Hepatocyte (in vitro differentiated cells): ENCODE measurements around the gene CDK15. TPM values are rescaled to one million over a fixed set of nuclear protein-coding genes. Genes with fewer than 3 reads are reported as not detected.

Experiments used
- DNase-seq: peaks from one replicate; pipeline ENCODE4 v3.0.0-alpha.2; 2016; ENCODE audit warnings: low spot score
- H2AFZ ChIP-seq: fragments of 200-600 bp; sonication (generic); 2 replicates; pipeline ENCODE4 v1.6.0; 2016; ENCODE audit warnings: antibody characterized with exemption, mild to moderate bottlenecking
- H3K27ac ChIP-seq: fragments of 200-600 bp; sonication (generic); 2 replicates; pipeline ENCODE4 v1.5.1; 2016; ENCODE audit warnings: mild to moderate bottlenecking
- H3K27me3 ChIP-seq: fragments of 200-600 bp; sonication (generic); 2 replicates; pipeline ENCODE4 v1.6.1; 2016
- H3K36me3 ChIP-seq: fragments of 200-600 bp; sonication (generic); replicated peaks from 2 replicates; pipeline ENCODE4 v1.5.1; 2016; ENCODE audit warnings: low read depth; ENCODE audit not compliant: insufficient read depth
- H3K4me1 ChIP-seq: fragments of 200-600 bp; sonication (generic); 2 replicates; pipeline ENCODE4 v1.5.1; 2016; ENCODE audit warnings: mild to moderate bottlenecking, moderate library complexity; ENCODE audit not compliant: insufficient read depth
- H3K4me2 ChIP-seq: fragments of 200-600 bp; sonication (generic); 2 replicates; pipeline ENCODE4 v1.6.0; 2016
- H3K4me3 ChIP-seq: fragments of 200-600 bp; sonication (generic); 2 replicates; pipeline ENCODE4 v1.5.1; 2016; ENCODE audit warnings: mild to moderate bottlenecking
- H3K79me2 ChIP-seq: fragments of 200-600 bp; sonication (generic); 2 replicates; pipeline ENCODE4 v1.6.0; 2017; ENCODE audit warnings: mild to moderate bottlenecking
- H3K9me2 ChIP-seq: fragments of 200-600 bp; sonication (generic); replicated peaks from 2 replicates; pipeline ENCODE4 v1.6.0; 2017; ENCODE audit warnings: mild to moderate bottlenecking; ENCODE audit not compliant: insufficient read depth
- H3K9me3 ChIP-seq: fragments of 200-600 bp; sonication (generic); 2 replicates; pipeline ENCODE4 v1.5.1; 2016; ENCODE audit warnings: low read depth, mild to moderate bottlenecking
- H4K20me1 ChIP-seq: fragments of 200-600 bp; sonication (generic); 2 replicates; pipeline ENCODE4 v1.6.0; 2016; ENCODE audit warnings: mild to moderate bottlenecking; ENCODE audit not compliant: insufficient read depth, poor library complexity, severe bottlenecking
- EZH2 ChIP-seq: fragments of 200-600 bp; sonication (generic); IDR thresholded peaks from 2 replicates; pipeline ENCODE4 v1.6.1; 2016; ENCODE audit warnings: antibody characterized with exemption, mild to moderate bottlenecking, borderline replicate concordance
- EZH2phosphoT487 ChIP-seq: fragments of 200-600 bp; sonication (generic); IDR thresholded peaks from one replicate; pipeline ENCODE4 v1.6.1; 2018; ENCODE audit warnings: antibody characterized with exemption, mild to moderate bottlenecking, low read depth, moderate library complexity; ENCODE audit not compliant: unreplicated experiment, severe bottlenecking
- WGBS: methylation state at CpG from one replicate; pipeline ENCODE4 v1.1.6; 2016; ENCODE audit warnings: low lambda C conversion rate; ENCODE audit errors: missing lambda C conversion rate; 5-methylcytosine and 5-hydroxymethylcytosine counted together
- polyA plus RNA-seq: library from polyadenylated mRNA; unstranded; fragments of >200 nt; fragmentation: Nextera tagmentation; extraction: Ambion mirVana; gene quantifications from 2 replicates; pipeline ENCODE4 v1.2.1, GENCODE V29; 2016
- total RNA-seq: library from RNA; depleted of rRNA; stranded (reverse); fragments of >200 nt; gene quantifications from 2 replicates; pipeline ENCODE4 v1.2.3, GENCODE V29; 2014
- TF ChIP-seq, protein P1 (sequence below): fragments of 200-600 bp; sonication (generic); IDR thresholded peaks from 2 replicates; pipeline ENCODE4 v1.5.1; 2016; ENCODE audit warnings: antibody characterized with exemption, mild to moderate bottlenecking; ENCODE audit not compliant: poor library complexity

Gene CDK15
- total and polyA plus RNA-seq, 2 experiments from 2014 or later: 0.17 to 4.0 TPM

DNA sequence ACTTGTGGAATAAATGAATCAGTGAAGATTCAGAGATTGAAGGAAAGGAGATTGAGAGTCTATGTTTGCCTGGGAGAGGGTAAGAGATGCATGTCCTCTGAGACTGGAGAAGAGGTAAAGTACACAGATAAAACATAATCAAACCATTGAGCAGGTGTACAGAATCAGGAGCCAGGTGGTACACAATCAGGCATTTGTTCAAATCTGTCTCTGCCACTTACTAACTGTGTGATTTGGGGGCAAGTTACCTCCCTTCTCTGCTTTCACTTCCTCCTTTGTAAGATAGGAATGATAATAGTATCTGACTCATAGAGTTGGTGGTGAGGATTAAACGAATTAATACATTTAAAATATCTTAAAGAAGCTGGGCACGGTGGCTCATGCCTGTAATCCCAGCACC is 94.0 kb downstream of the CDK15 start:
- 78% methylated on average over 2 of the region's 2 CpGs for WGBS
- Histone ChIP-seq H3K9me2 (no peaks in the 10 kb centered on the region), H3K27ac (no peak overlapping the region), H3K79me2 (no peaks in the 10 kb centered on the region), H3K4me1 (no peaks in the 10 kb centered on the region), H4K20me1 (no peaks in the 10 kb centered on the region), H3K4me3 (no peak overlapping the region), H2AFZ (no peak overlapping the region), H3K27me3 (no peaks in the 10 kb centered on the region), H3K36me3 (no peaks in the 10 kb centered on the region), H3K4me2 (no peak overlapping the region), H3K9me3 (no peaks in the 10 kb centered on the region)
- TF ChIP-seq EZH2 (no peak), EZH2phosphoT487 (no peak)
- TF ChIP-seq, protein P1, sequence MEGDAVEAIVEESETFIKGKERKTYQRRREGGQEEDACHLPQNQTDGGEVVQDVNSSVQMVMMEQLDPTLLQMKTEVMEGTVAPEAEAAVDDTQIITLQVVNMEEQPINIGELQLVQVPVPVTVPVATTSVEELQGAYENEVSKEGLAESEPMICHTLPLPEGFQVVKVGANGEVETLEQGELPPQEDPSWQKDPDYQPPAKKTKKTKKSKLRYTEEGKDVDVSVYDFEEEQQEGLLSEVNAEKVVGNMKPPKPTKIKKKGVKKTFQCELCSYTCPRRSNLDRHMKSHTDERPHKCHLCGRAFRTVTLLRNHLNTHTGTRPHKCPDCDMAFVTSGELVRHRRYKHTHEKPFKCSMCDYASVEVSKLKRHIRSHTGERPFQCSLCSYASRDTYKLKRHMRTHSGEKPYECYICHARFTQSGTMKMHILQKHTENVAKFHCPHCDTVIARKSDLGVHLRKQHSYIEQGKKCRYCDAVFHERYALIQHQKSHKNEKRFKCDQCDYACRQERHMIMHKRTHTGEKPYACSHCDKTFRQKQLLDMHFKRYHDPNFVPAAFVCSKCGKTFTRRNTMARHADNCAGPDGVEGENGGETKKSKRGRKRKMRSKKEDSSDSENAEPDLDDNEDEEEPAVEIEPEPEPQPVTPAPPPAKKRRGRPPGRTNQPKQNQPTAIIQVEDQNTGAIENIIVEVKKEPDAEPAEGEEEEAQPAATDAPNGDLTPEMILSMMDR: no peak
- DNase-seq: no peak

DNA sequence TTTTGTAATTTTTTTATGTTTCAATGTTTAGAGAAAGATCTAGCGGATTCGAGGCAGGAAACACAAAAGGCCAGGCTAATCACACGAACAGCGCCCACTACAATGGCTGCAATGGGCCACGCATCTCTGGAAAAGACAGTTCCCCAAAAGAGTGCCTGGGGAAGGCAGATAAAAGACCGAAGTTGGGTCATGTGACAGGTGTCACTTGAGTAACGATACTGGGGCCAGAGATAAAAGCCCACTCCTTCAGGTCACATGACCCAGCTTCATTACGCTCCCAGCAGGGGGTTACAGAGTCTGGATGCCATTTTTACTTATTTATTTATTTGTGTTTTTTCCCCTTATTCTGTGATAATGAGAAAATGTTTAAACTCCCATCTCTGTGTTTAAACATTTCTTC is 95.4 kb downstream of the CDK15 start:
- H3K9me2 ChIP-seq: no peaks in the 10 kb centered on the region
- no peak overlapping the region for H3K27ac ChIP-seq
- H3K4me2 ChIP-seq: no peak overlapping the region
- no peaks in the 10 kb centered on the region for H3K79me2 ChIP-seq
- no peaks in the 10 kb centered on the region for H4K20me1 ChIP-seq
- no peaks in the 10 kb centered on the region for H3K36me3 ChIP-seq
- WGBS: 76% methylated on average over 8 of the region's 8 CpGs
- H3K9me3 ChIP-seq: no peaks in the 10 kb centered on the region
- H3K4me1 ChIP-seq: peaks cover under 1% of the 10 kb centered on the region
- no peak overlapping the region for H3K4me3 ChIP-seq
- no peak overlapping the region for H2AFZ ChIP-seq
- TF ChIP-seq EZH2: no peak
- TF ChIP-seq, protein P1: no peak
- no peak for TF ChIP-seq EZH2phosphoT487
- DNase-seq: no peak
- no peaks in the 10 kb centered on the region for H3K27me3 ChIP-seq

DNA sequence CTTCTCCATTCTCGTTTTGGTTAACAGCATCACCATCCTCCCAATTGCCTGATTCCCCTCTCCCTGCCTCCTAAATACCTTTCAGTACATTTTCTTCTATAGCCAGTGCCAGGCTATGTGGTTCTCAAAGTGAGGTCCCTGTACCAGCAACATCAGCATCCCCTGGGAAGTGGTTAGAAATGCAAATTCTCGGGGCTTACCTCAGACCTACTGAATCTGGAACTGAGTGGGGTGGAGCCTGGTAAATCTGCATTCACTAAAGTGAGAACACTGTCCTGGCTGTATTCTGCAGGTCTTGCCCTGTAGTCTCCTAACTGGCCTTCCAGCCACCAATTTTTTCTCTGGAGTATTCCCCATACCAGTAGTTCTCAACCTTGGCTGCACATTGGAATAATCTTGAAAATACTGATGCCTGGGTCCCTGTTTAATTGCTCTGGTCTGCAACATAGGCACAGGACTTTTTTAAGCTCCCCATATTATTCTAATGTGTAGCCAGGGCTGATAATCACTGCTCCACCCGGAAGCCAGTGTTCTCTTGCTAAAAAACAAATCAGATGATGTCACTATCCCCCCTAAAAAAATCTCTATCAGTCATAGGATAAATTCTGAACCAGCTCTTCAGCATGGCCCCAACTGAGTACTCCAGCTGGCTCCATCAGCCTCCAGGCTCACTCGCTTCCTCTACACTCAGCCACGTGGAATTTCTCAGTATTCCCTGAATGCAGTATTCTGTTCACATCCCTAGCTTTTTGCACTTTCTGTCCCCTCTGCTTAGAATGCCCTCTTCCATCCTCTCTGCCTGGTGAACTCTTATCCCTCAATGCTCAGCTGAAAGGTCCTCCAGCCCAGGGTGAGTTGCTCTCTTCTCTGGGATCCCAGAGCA is 98.4 kb downstream of the CDK15 start:
- Histone ChIP-seq H3K9me2 (no peaks in the 10 kb centered on the region), H3K27me3 (no peaks in the 10 kb centered on the region), H3K4me3 (no peak overlapping the region), H4K20me1 (no peaks in the 10 kb centered on the region), H3K9me3 (no peaks in the 10 kb centered on the region), H3K79me2 (no peaks in the 10 kb centered on the region), H3K36me3 (no peaks in the 10 kb centered on the region), H3K4me2 (no peak overlapping the region), H3K4me1 (peaks cover 14% of the 10 kb centered on the region), H2AFZ (no peak overlapping the region), H3K27ac (no peak overlapping the region)
- TF ChIP-seq, protein P1: no peak
- no peak for TF ChIP-seq EZH2phosphoT487
- no peak for TF ChIP-seq EZH2
- DNase-seq: no peak
- 79% methylated on average over 5 of the region's 5 CpGs for WGBS
